Measurements from ENCODE around the gene SGSM2.

GRCh38 chr17:2418572-2418971 is 81.3 kb downstream of the SGSM2 start:
- TF ChIP-seq CTCF (IDR thresholded peaks at IDR 0.05; ENCODE audit: insufficient read depth, low read length) (no peak), POLR2AphosphoS5 (IDR thresholded peaks at IDR 0.05; ENCODE audit: low read depth) (no peak), REST (IDR thresholded peaks at IDR 0.05; ENCODE audit: insufficient replicate concordance, low read depth) (no peak)
